Activated CD4-positive, alpha-beta memory T cell treated with anti-CD3 and anti-CD28 coated beads for 36 hours (primary cell): ENCODE data around the gene ZFAND6. TPM values are rescaled to one million over a fixed set of nuclear protein-coding genes. Genes with fewer than 3 reads are reported as not detected.

ENCODE experiments used
- CTCF ChIA-PET: fragments of 350-600 bp; sonication (Branson Sonifier 250); formaldehyde crosslinking; loops from one replicate; lab custom pipeline; 2021; ENCODE audit warnings: antibody characterized with exemption, inconsistent platforms; lab: Charles Lee
- POLR2A ChIA-PET: fragments of 350-600 bp; sonication (Branson Sonifier 250); formaldehyde crosslinking; loops from one replicate; lab custom pipeline; 2021; ENCODE audit warnings: antibody characterized with exemption; lab: Charles Lee
- DNase-seq: peaks from one replicate; pipeline ENCODE4 v3.0.0-alpha.2; 2020
- H3K27ac Mint-ChIP-seq: one replicate; pipeline ENCODE4 v1.8.0; 2021; ENCODE audit warnings: mixed read lengths
- H3K27me3 Mint-ChIP-seq: one replicate; pipeline ENCODE4 v1.8.0; 2021; ENCODE audit warnings: mixed read lengths
- H3K36me3 Mint-ChIP-seq: one replicate; pipeline ENCODE4 v1.8.0; 2021; ENCODE audit warnings: mixed read lengths
- H3K4me1 Mint-ChIP-seq: one replicate; pipeline ENCODE4 v1.8.0; 2021; ENCODE audit warnings: low read depth, mixed read lengths
- H3K4me3 Mint-ChIP-seq: one replicate; pipeline ENCODE4 v1.8.0; 2021; ENCODE audit warnings: mild to moderate bottlenecking, mixed read lengths
- H3K9me3 Mint-ChIP-seq: one replicate; pipeline ENCODE4 v1.8.0; 2021; ENCODE audit warnings: mixed read lengths
- intact Hi-C: fragments of 100-400 bp; cut with micrococcal nuclease; formaldehyde crosslinking; loops from one replicate; pipeline ENCODE4 v1.15.1; 2023
- total RNA-seq, 2 experiments: library from RNA; stranded (reverse); gene quantifications; one replicate each; pipeline ENCODE4 v1.2.3, GENCODE V29; 2021

The ZFAND6 gene
- total RNA-seq, 2 experiments from 2014 or later = 32.2 to 33.4 TPM

- no peak for DNase-seq
- POLR2A ChIA-PET = interaction anchor here (1.3 kb wide), 1 partner anchor 56 kb away, joined by 3 read pairs; no protein-coding TSS in a partner anchor
- CTCF ChIA-PET = no interaction called here
- intact Hi-C loops = loop anchor here (5.0 kb wide), 1 partner anchor 43 kb away; no protein-coding TSS in a partner anchor
- Mint-ChIP-seq H3K4me3 (no peak overlapping the region), H3K9me3 (no peaks in the 10 kb centered on the region), H3K4me1 (peaks cover 37% of the 10 kb centered on the region), H3K27me3 (no peaks in the 10 kb centered on the region), H3K27ac (no peak overlapping the region), H3K36me3 (peaks cover 3% of the 10 kb centered on the region)
Measured at GRCh38 chr15:80105193-80105592, 45.7 kb downstream of the ZFAND6 start.

- peaks cover 39% of the 10 kb centered on the region for H3K4me1 Mint-ChIP-seq
- no peak for DNase-seq
- peaks cover 3% of the 10 kb centered on the region for H3K36me3 Mint-ChIP-seq
- intact Hi-C loops = loop anchor here (5.0 kb wide), 1 partner anchor 43 kb away; no protein-coding TSS in a partner anchor
- no peak overlapping the region for H3K27ac Mint-ChIP-seq
- no peaks in the 10 kb centered on the region for H3K9me3 Mint-ChIP-seq
- no peak overlapping the region for H3K4me3 Mint-ChIP-seq
- ChIA-PET POLR2A (interaction anchor here (1.3 kb wide), 1 partner anchor 55 kb away, joined by 3 read pairs; no protein-coding TSS in a partner anchor), CTCF (no interaction called here)
- no peaks in the 10 kb centered on the region for H3K27me3 Mint-ChIP-seq
Measured at GRCh38 chr15:80105595-80105994, 46.1 kb downstream of the ZFAND6 start.

- intact Hi-C loops = loop anchor here (5.0 kb wide), 1 partner anchor 44 kb away; no protein-coding TSS in a partner anchor
- CTCF ChIA-PET = no interaction called here
- Mint-ChIP-seq H3K4me1 (peaks cover 42% of the 10 kb centered on the region), H3K27ac (no peak overlapping the region), H3K36me3 (peaks cover 3% of the 10 kb centered on the region), H3K9me3 (no peaks in the 10 kb centered on the region), H3K27me3 (no peaks in the 10 kb centered on the region), H3K4me3 (no peak overlapping the region)
- DNase-seq = no peak
- POLR2A ChIA-PET = no interaction called here
Measured at GRCh38 chr15:80106051-80106450, 46.6 kb downstream of the ZFAND6 start.

- Mint-ChIP-seq H3K4me3 (no peak overlapping the region), H3K36me3 (no peaks in the 10 kb centered on the region), H3K4me1 (peaks cover 41% of the 10 kb centered on the region), H3K9me3 (no peaks in the 10 kb centered on the region), H3K27ac (no peak overlapping the region), H3K27me3 (no peaks in the 10 kb centered on the region)
- ChIA-PET CTCF (no interaction called here), POLR2A (interaction anchor here (0.6 kb wide), 1 partner anchor 46 kb away, joined by 7 read pairs; no protein-coding TSS in a partner anchor)
- intact Hi-C loops = loop anchor here (5.0 kb wide), 1 partner anchor 45 kb away; no protein-coding TSS in a partner anchor
- DNase-seq = no peak
Measured at GRCh38 chr15:80107204-80107603, 47.7 kb downstream of the ZFAND6 start.

- Mint-ChIP-seq H3K36me3 (no peaks in the 10 kb centered on the region), H3K27me3 (no peaks in the 10 kb centered on the region), H3K4me3 (no peak overlapping the region), H3K4me1 (peaks cover 40% of the 10 kb centered on the region), H3K9me3 (no peaks in the 10 kb centered on the region), H3K27ac (no peak overlapping the region)
- ChIA-PET POLR2A (interaction anchor here (0.6 kb wide), 1 partner anchor 46 kb away, joined by 7 read pairs; no protein-coding TSS in a partner anchor), CTCF (no interaction called here)
- DNase-seq = no peak
- intact Hi-C loops = loop anchor here (5.0 kb wide), 1 partner anchor 45 kb away; no protein-coding TSS in a partner anchor
Measured at GRCh38 chr15:80107774-80108173, 48.3 kb downstream of the ZFAND6 start.

- H3K4me1 Mint-ChIP-seq = peaks cover 41% of the 10 kb centered on the region
- H3K4me3 Mint-ChIP-seq = no peak overlapping the region
- CTCF ChIA-PET = no interaction called here
- no peaks in the 10 kb centered on the region for H3K36me3 Mint-ChIP-seq
- no peak for DNase-seq
- no peaks in the 10 kb centered on the region for H3K9me3 Mint-ChIP-seq
- no peaks in the 10 kb centered on the region for H3K27me3 Mint-ChIP-seq
- POLR2A ChIA-PET = no interaction called here
- intact Hi-C loops = loop anchor here (5.0 kb wide), 1 partner anchor 47 kb away; no protein-coding TSS in a partner anchor
- no peak overlapping the region for H3K27ac Mint-ChIP-seq
Measured at GRCh38 chr15:80109388-80109787, 49.9 kb downstream of the ZFAND6 start.

- no peak overlapping the region for H3K4me3 Mint-ChIP-seq
- H3K36me3 Mint-ChIP-seq = no peaks in the 10 kb centered on the region
- CTCF ChIA-PET = no interaction called here
- DNase-seq = no peak
- POLR2A ChIA-PET = no interaction called here
- intact Hi-C loops = loop anchor here (5.0 kb wide), 1 partner anchor 41 kb away; the partner anchor contains the start of gene FAH
- H3K27ac Mint-ChIP-seq = no peak overlapping the region
- H3K4me1 Mint-ChIP-seq = peaks cover 27% of the 10 kb centered on the region
- H3K9me3 Mint-ChIP-seq = no peaks in the 10 kb centered on the region
- H3K27me3 Mint-ChIP-seq = no peaks in the 10 kb centered on the region
Measured at GRCh38 chr15:80110920-80111319, 51.4 kb downstream of the ZFAND6 start.

GRCh38 chr15:80114114-80114513 is 54.6 kb downstream of the ZFAND6 start:
- intact Hi-C loops = loop anchor here (5.0 kb wide), 1 partner anchor 38 kb away; the partner anchor contains the start of gene FAH
- CTCF ChIA-PET = no interaction called here
- Mint-ChIP-seq H3K27me3 (no peaks in the 10 kb centered on the region), H3K9me3 (no peaks in the 10 kb centered on the region), H3K4me3 (no peak overlapping the region), H3K36me3 (no peaks in the 10 kb centered on the region), H3K4me1 (peaks cover 19% of the 10 kb centered on the region), H3K27ac (no peak overlapping the region)
- POLR2A ChIA-PET = no interaction called here
- no peak for DNase-seq

GRCh38 chr15:80115021-80115420 is 55.5 kb downstream of the ZFAND6 start:
- ChIA-PET POLR2A (interaction anchor here (0.6 kb wide), 1 partner anchor 178 kb away, joined by 3 read pairs; no protein-coding TSS in a partner anchor), CTCF (no interaction called here)
- H3K27ac Mint-ChIP-seq = no peak overlapping the region
- DNase-seq = no peak
- peaks cover 2% of the 10 kb centered on the region for H3K36me3 Mint-ChIP-seq
- no peaks in the 10 kb centered on the region for H3K9me3 Mint-ChIP-seq
- H3K4me1 Mint-ChIP-seq = peaks cover 15% of the 10 kb centered on the region
- intact Hi-C loops = no loop called here
- H3K27me3 Mint-ChIP-seq = no peaks in the 10 kb centered on the region
- no peak overlapping the region for H3K4me3 Mint-ChIP-seq

GRCh38 chr15:80118956-80119355 is 59.5 kb downstream of the ZFAND6 start:
- H3K36me3 Mint-ChIP-seq = peaks cover 14% of the 10 kb centered on the region
- no peaks in the 10 kb centered on the region for H3K27me3 Mint-ChIP-seq
- DNase-seq = no peak
- POLR2A ChIA-PET = no interaction called here
- H3K9me3 Mint-ChIP-seq = no peaks in the 10 kb centered on the region
- H3K4me1 Mint-ChIP-seq = peaks cover 4% of the 10 kb centered on the region
- intact Hi-C loops = no loop called here
- H3K4me3 Mint-ChIP-seq = no peak overlapping the region
- no peak overlapping the region for H3K27ac Mint-ChIP-seq
- CTCF ChIA-PET = no interaction called here

GRCh38 chr15:80120636-80121035 is 61.2 kb downstream of the ZFAND6 start:
- H3K27me3 Mint-ChIP-seq = no peaks in the 10 kb centered on the region
- H3K36me3 Mint-ChIP-seq = peaks cover 14% of the 10 kb centered on the region
- ChIA-PET POLR2A (no interaction called here), CTCF (no interaction called here)
- H3K4me3 Mint-ChIP-seq = no peak overlapping the region
- intact Hi-C loops = no loop called here
- peaks cover 2% of the 10 kb centered on the region for H3K4me1 Mint-ChIP-seq
- no peak for DNase-seq
- no peaks in the 10 kb centered on the region for H3K9me3 Mint-ChIP-seq
- no peak overlapping the region for H3K27ac Mint-ChIP-seq

- H3K27ac Mint-ChIP-seq = no peak overlapping the region
- ChIA-PET POLR2A (no interaction called here), CTCF (no interaction called here)
- H3K4me1 Mint-ChIP-seq = peaks cover 2% of the 10 kb centered on the region
- no peaks in the 10 kb centered on the region for H3K9me3 Mint-ChIP-seq
- no peak overlapping the region for H3K4me3 Mint-ChIP-seq
- intact Hi-C loops = no loop called here
- no peaks in the 10 kb centered on the region for H3K27me3 Mint-ChIP-seq
- H3K36me3 Mint-ChIP-seq = peaks cover 17% of the 10 kb centered on the region
- DNase-seq = no peak
Measured at GRCh38 chr15:80121546-80121945, 62.1 kb downstream of the ZFAND6 start.

- ChIA-PET POLR2A (no interaction called here), CTCF (no interaction called here)
- Mint-ChIP-seq H3K36me3 (peaks cover 17% of the 10 kb centered on the region), H3K4me1 (peaks cover 4% of the 10 kb centered on the region), H3K27me3 (no peaks in the 10 kb centered on the region), H3K27ac (no peak overlapping the region), H3K9me3 (no peaks in the 10 kb centered on the region), H3K4me3 (no peak overlapping the region)
- intact Hi-C loops = no loop called here
- DNase-seq = no peak
Measured at GRCh38 chr15:80123034-80123433, 63.6 kb downstream of the ZFAND6 start.
